BLaER1 (cell line): Measurements from ENCODE around the gene COL4A1.

ENCODE experiments used
- H3K27ac ChIP-seq: shearing (Covaris generic); formaldehyde crosslinking; 2 replicates; pipeline ENCODE4 v1.8.1; 2022
- H3K27me3 ChIP-seq: shearing (Covaris generic); formaldehyde crosslinking; 2 replicates; pipeline ENCODE4 v1.8.1; 2022
- H3K36me3 ChIP-seq: shearing (Covaris generic); formaldehyde crosslinking; 2 replicates; pipeline ENCODE4 v1.8.1; 2022
- H3K4me1 ChIP-seq: shearing (Covaris generic); formaldehyde crosslinking; 2 replicates; pipeline ENCODE4 v1.8.1; 2022
- H3K4me2 ChIP-seq: shearing (Covaris generic); formaldehyde crosslinking; 2 replicates; pipeline ENCODE4 v1.8.1; 2022
- H3K4me3 ChIP-seq: shearing (Covaris generic); formaldehyde crosslinking; 2 replicates; pipeline ENCODE4 v1.8.1; 2022
- H3K9ac ChIP-seq: shearing (Covaris generic); formaldehyde crosslinking; 2 replicates; pipeline ENCODE4 v1.8.1; 2022
- H3K9me3 ChIP-seq: shearing (Covaris generic); formaldehyde crosslinking; 2 replicates; pipeline ENCODE4 v1.8.1; 2022
- H4K20me1 ChIP-seq: shearing (Covaris generic); formaldehyde crosslinking; 2 replicates; pipeline ENCODE4 v1.8.1; 2022
- Cebpa-rat ChIP-seq: shearing (Covaris generic); IDR thresholded peaks from 2 replicates; pipeline ENCODE4 v1.8.1; 2022

The COL4A1 gene

DNA sequence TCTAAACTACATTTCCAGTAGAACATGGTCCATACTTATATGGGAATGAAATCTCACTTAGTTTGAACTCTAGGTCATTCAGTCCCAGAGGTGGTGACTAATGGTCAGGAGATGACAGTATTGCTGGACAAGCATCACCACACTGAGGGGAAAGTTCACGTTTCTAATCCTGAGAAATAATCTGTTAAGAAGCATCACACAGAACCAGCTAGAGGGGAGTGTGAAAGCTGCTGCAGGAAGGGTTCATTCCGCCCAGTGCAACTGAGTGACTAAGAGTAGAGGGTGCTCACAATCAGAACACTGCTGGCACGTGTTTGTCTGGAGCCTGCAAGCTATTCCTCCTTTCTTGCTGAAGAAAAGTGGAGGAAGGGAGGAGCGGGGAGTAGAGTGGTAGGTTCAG is 2.7 kb downstream of the COL4A1 start:
- Histone ChIP-seq H3K4me3 (no peak overlapping the region), H3K4me2 (no peak overlapping the region), H3K9ac (no peak overlapping the region), H3K4me1 (peaks cover 33% of the 10 kb centered on the region), H3K27ac (no peak overlapping the region), H3K36me3 (no peaks in the 10 kb centered on the region), H4K20me1 (peaks cover 20% of the 10 kb centered on the region; the same call in 1 of the 2 replicates), H3K27me3 (peaks cover 66% of the 10 kb centered on the region), H3K9me3 (peaks cover 18% of the 10 kb centered on the region; the same call in 1 of the 2 replicates)
- no peak for TF ChIP-seq Cebpa-rat

DNA sequence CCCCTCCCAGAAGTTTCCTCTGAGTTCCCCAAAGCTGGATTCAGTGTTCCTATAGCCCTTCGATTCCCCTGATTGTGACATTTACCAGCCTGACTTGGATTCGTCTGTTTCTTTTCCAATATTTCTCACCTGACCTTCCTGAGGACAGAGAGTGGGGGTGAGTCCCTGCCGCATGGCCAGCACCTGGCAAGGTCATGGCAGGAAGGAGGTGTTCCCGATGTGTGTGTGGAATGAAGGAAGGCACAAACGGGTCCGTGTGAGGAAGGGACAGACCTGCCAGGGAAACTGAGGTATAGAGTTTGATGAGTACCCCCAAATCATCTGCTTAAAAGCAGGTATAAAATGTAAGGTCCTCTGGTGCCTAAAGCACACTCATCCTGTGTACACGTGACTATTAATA is 3.3 kb downstream of the COL4A1 start:
- Histone ChIP-seq H3K4me2 (no peak overlapping the region), H3K36me3 (no peaks in the 10 kb centered on the region), H4K20me1 (peaks cover 20% of the 10 kb centered on the region; the same call in 1 of the 2 replicates), H3K4me1 (peaks cover 36% of the 10 kb centered on the region), H3K9ac (no peak overlapping the region), H3K4me3 (no peak overlapping the region), H3K27me3 (peaks cover 63% of the 10 kb centered on the region), H3K27ac (no peak overlapping the region), H3K9me3 (peaks cover 18% of the 10 kb centered on the region; the same call in 1 of the 2 replicates)
- no peak for TF ChIP-seq Cebpa-rat

DNA sequence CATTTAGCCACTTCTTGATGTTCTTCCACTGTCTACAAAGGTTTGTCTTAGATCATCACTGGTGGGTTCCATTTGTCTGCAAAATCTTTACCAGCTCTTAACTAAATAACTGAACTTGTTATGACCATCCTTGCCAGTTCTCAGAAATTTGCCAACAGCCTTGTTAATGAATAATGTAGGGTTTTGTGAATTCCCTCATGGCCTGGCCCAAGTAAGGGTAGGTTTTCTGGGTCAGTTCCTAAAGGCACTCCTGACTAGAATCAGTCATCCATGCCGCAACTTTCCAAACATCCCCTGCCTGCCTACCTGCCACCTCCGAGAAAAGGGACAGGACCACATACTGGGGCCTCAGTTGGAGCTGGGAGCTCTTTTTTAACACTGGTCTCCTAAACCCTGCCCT is 4.0 kb downstream of the COL4A1 start:
- Histone ChIP-seq H3K9ac (no peak overlapping the region), H3K27ac (no peak overlapping the region), H3K36me3 (no peaks in the 10 kb centered on the region), H3K4me3 (no peak overlapping the region), H3K9me3 (peaks cover 14% of the 10 kb centered on the region; the same call in 1 of the 2 replicates), H3K4me1 (peaks cover 38% of the 10 kb centered on the region), H3K27me3 (peaks cover 58% of the 10 kb centered on the region), H4K20me1 (peaks cover 18% of the 10 kb centered on the region; the same call in 1 of the 2 replicates), H3K4me2 (no peak overlapping the region)
- no peak for TF ChIP-seq Cebpa-rat

DNA sequence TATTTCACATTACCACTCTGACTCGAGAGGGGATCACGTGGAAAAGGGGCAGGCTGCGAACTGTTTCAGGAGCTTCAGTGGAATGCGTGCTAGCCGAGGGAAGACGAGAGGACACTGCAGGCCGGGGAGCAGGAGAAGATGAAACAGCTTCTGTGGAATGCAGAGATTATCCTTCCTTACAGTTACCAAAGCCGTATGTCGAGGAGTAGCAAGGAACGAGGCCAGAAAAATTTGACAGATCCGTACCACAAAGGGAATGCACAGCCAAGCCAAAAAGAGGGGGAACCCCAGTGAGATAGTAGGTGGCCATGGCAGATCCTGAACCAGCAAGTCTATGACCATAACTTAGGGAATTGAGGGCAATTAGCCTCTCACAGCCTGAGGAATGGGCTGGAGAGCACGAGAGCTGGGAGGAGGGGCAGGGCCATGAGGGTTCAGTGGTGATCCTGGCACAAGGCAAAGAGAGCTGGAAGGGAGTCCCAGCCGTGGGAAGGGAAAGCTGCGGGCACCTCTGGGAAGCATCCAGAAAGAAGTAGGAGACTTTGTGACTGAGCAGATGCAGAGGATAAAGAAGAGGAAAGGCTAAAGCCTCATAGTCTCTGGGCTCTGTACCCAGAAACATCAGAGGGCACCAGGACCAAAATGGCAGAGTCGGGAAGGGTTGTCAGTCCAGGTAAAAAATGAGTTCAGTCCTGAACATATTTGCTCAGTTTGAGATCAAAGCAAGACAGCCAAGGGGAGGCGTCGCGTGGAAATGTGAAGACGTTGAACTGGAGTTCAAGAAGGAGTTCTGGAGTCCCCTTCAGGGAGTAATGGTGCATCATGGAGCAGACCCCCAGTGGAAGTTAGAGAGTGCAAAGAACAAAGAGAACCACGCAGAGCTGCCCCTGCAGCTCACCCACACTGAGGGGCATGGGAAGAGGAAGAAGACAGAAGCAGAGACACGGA is 5.1 kb downstream of the COL4A1 start:
- Histone ChIP-seq H3K9me3 (0 out of 2 replicates have a peak, but pooled peaks cover 3% of the 10 kb centered on the region), H3K4me3 (no peak overlapping the region), H3K27ac (no peak overlapping the region), H3K9ac (no peak overlapping the region), H3K4me2 (no peak overlapping the region), H4K20me1 (peaks cover 7% of the 10 kb centered on the region; the same call in 1 of the 2 replicates), H3K4me1 (peaks cover 30% of the 10 kb centered on the region), H3K27me3 (peaks cover 47% of the 10 kb centered on the region), H3K36me3 (no peaks in the 10 kb centered on the region)
- TF ChIP-seq Cebpa-rat = no peak

DNA sequence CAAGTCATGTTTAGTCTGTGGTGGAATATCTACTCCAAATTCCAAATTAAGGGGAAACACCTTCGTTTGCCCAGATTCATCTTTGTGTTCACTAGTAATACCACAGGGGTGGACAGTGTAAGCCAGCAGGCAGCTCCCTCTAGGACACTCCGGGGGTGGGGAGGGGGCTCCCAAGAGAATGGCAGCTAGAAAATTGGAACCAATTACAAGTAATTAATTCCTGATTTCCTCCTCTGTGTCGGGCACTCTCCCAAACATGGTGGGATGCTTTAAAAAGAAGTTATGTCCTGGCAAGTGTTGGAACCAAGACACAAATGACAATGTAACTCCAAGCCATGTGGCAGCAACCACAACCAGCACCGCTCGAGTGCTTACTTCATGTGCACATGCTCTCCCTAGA is 5.9 kb downstream of the COL4A1 start:
- no peak overlapping the region for H3K9ac ChIP-seq
- no peaks in the 10 kb centered on the region for H3K36me3 ChIP-seq
- H3K27me3 ChIP-seq = peaks cover 39% of the 10 kb centered on the region
- TF ChIP-seq Cebpa-rat = no peak
- H3K9me3 ChIP-seq = no peaks in the 10 kb centered on the region
- peaks cover 22% of the 10 kb centered on the region for H3K4me1 ChIP-seq
- no peaks in the 10 kb centered on the region for H4K20me1 ChIP-seq
- H3K4me2 ChIP-seq = no peak overlapping the region
- H3K4me3 ChIP-seq = no peak overlapping the region
- no peak overlapping the region for H3K27ac ChIP-seq

DNA sequence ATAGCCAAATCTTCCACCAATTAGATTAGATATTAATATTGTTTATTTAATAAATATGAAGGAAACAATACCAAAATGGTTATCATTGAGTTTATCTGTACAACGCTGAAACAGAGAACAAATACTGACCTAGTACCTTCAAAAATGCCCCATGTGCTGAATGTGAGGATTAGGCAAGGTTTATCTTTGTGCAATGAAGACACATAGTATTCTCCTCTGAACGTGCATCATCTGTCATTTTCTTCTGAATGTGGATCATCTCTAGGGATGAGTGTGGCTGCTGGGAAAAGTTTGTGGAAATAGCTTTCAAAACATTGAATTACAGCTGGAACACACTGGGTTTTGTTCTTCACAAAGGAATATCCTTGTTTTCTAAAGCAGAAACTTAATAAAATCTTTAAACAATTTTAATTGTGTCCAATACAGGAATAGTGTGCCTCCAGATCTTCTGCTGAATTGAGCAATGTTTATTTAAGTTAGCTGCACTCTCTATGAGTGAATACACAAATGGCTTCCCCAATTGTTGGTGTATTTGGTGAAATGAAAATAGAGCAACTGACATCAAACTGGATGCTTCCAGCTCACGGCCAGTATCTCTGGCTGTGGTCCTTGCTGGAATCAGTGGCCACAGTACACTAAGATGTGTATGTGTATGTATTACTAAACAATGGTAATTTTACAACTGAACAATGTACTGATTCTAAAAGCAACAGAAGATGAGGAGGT is 6.7 kb downstream of the COL4A1 start:
- no peak overlapping the region for H3K9ac ChIP-seq
- no peaks in the 10 kb centered on the region for H3K9me3 ChIP-seq
- H3K27me3 ChIP-seq = peaks cover 30% of the 10 kb centered on the region
- peaks cover 14% of the 10 kb centered on the region for H3K4me1 ChIP-seq
- H3K4me3 ChIP-seq = no peak overlapping the region
- H3K4me2 ChIP-seq = no peak overlapping the region
- H3K27ac ChIP-seq = no peak overlapping the region
- no peak for TF ChIP-seq Cebpa-rat
- H4K20me1 ChIP-seq = no peaks in the 10 kb centered on the region
- H3K36me3 ChIP-seq = no peaks in the 10 kb centered on the region

DNA sequence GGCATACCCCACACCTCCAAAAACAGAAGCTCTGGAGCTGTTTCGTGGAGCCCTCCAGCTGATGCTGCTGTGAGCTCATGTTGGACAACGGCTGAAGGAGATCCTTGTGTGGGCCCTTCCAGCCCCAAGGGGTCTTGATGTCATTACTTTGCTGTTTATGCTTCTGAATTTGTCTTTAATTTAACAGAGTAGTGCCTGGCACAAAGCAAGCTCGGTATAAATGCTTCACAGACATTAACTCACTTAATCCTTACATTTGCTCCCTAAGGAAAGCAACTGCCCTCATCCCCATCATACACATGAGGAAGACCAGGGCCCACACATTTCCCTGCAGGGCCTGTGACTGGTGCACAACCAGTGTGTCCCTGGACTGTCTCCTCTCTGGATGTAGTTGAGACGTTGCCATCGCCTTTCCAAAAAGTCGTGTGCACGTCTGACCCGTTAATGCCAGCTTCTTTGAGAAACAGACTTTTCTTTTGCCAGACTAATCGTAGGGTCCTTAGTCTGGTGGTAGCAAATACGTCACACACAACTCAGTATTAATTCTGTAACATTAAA is 7.6 kb downstream of the COL4A1 start:
- H3K4me1 ChIP-seq = peaks cover 10% of the 10 kb centered on the region
- H3K9me3 ChIP-seq = no peaks in the 10 kb centered on the region
- TF ChIP-seq Cebpa-rat = no peak
- no peaks in the 10 kb centered on the region for H3K36me3 ChIP-seq
- H3K27me3 ChIP-seq = peaks cover 21% of the 10 kb centered on the region
- H3K4me2 ChIP-seq = peak overlapping the region; percentile 39; the same call in 1 of the 2 replicates
- no peak overlapping the region for H3K9ac ChIP-seq
- no peak overlapping the region for H3K4me3 ChIP-seq
- no peaks in the 10 kb centered on the region for H4K20me1 ChIP-seq
- no peak overlapping the region for H3K27ac ChIP-seq

DNA sequence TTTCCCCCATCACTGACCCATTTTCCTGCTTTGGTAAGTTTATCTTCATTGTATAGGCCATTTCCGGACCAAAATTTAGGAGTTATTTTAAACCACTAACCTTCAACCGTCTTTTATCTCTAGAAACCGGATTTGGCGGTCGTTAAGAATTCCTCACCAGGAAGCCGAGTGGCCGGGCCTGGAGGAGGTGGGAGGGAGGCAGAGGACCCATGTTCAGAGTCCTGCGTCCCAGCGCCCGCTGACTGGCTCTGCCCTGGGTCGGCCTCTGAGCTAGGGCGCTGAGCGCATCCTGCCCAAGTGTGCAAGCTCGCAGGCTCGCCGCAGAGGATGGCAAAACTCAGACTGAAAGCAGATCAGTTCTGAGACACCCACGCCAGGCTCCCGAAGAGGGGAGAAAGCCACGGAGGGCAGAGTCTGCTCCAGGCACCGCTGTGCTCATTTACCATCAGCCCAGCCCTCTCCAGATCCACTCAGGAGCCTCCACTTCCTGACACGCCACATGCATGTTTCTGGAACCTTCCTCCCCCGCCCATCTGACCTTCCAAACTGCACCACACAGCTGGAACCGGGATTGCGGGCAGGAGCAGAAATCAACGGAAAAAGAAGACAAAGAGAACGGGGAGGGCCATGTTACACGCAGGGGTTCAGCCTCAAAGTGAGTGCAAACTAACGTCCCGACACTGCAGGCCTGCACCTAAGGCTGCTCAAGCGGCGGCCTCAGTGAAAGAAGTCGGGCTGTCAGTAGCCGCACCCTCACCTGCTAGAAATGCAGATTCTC is 8.3 kb downstream of the COL4A1 start:
- Histone ChIP-seq H3K9ac (no peak overlapping the region), H3K27me3 (peaks cover 15% of the 10 kb centered on the region), H3K36me3 (no peaks in the 10 kb centered on the region), H3K4me2 (peak overlapping the region; percentile 39), H3K4me3 (no peak overlapping the region), H3K4me1 (peaks cover 10% of the 10 kb centered on the region), H4K20me1 (no peaks in the 10 kb centered on the region), H3K9me3 (no peaks in the 10 kb centered on the region), H3K27ac (no peak overlapping the region)
- TF ChIP-seq Cebpa-rat = no peak

DNA sequence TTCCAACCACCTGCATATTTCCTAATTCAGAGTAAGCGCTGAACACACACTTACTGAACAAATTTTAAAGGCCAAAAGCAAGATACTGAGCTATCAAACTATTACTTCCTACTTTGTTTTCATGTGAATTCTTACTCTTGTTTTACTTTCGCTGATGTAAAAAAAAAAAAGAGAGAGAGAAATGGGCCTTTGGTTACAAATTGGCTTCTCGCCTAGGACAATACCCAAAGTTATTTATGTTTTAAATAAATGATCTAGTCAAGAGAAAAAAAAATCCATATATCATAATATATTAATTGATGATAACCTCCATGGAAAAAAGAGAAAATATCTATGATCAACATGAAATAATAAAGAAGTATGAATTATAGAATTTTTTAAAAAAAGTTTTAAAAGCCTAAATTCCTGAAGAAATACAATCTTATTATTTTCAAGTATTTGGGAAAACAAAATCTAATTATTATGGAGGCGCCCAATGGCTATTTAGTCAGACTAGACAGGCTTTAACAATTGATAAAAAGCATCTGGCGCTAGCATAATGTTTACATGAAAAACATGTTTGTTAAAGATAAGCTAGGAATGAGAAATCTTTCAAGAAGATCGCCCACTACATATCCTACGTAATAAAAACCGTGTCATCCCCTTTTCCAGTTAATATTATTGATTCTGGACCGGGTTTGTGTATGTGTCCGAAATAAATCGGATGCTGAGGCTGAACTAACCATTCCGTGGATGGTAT is 9.0 kb downstream of the COL4A1 start:
- Histone ChIP-seq H3K9ac (no peak overlapping the region), H3K4me2 (peak overlapping the region; percentile 39), H3K27ac (no peak overlapping the region), H3K27me3 (peaks cover 8% of the 10 kb centered on the region; the same call in 1 of the 2 replicates), H3K4me3 (no peak overlapping the region), H3K36me3 (no peaks in the 10 kb centered on the region), H3K9me3 (no peaks in the 10 kb centered on the region), H4K20me1 (no peaks in the 10 kb centered on the region), H3K4me1 (peaks cover 10% of the 10 kb centered on the region)
- TF ChIP-seq Cebpa-rat = no peak
